NCI-H146 (cell line): ENCODE measurements around the gene HSPG2.

Experiments used
- DNase-seq: peaks from one replicate; lab custom pipeline; 2025; lab: John Stamatoyannopoulos, UW

Gene HSPG2

GRCh38 chr1:21879928-21880618 is 57.0 kb downstream of the HSPG2 start:
- no peak for DNase-seq

- no peak for DNase-seq
Observed at GRCh38 chr1:21878840-21879478, 58.2 kb downstream of the HSPG2 start.

- DNase-seq: no peak
Observed at GRCh38 chr1:21878009-21878773, 58.9 kb downstream of the HSPG2 start.

- no peak for DNase-seq
Observed at GRCh38 chr1:21876267-21876666, 60.8 kb downstream of the HSPG2 start.

- no peak for DNase-seq
Observed at GRCh38 chr1:21875621-21876063, 61.5 kb downstream of the HSPG2 start.

- DNase-seq: peak; percentile 4
Observed at GRCh38 chr1:21874778-21875547, 62.1 kb downstream of the HSPG2 start.

GRCh38 chr1:21874328-21874727 is 62.8 kb downstream of the HSPG2 start:
- no peak for DNase-seq

GRCh38 chr1:21873761-21874160 is 63.3 kb downstream of the HSPG2 start:
- DNase-seq: no peak

GRCh38 chr1:21873174-21873573 is 63.9 kb downstream of the HSPG2 start:
- no peak for DNase-seq

- no peak for DNase-seq
Observed at GRCh38 chr1:21872445-21873079, 64.5 kb downstream of the HSPG2 start.

GRCh38 chr1:21871943-21872342 is 65.2 kb downstream of the HSPG2 start:
- DNase-seq: no peak

GRCh38 chr1:21870611-21871010 is 66.5 kb downstream of the HSPG2 start:
- DNase-seq: no peak

GRCh38 chr1:21869620-21870121 is 67.4 kb downstream of the HSPG2 start:
- peak; percentile 1 for DNase-seq

GRCh38 chr1:21868941-21869454 is 68.1 kb downstream of the HSPG2 start:
- peak; percentile 55 for DNase-seq

GRCh38 chr1:21868482-21868881 is 68.6 kb downstream of the HSPG2 start:
- no peak for DNase-seq

GRCh38 chr1:21867451-21867996 is 69.6 kb downstream of the HSPG2 start:
- no peak for DNase-seq

- peak; percentile 17 for DNase-seq
Observed at GRCh38 chr1:21866707-21867043, 70.4 kb downstream of the HSPG2 start.

- DNase-seq: peak; percentile 37
Observed at GRCh38 chr1:21865943-21866706, 71.0 kb downstream of the HSPG2 start.

GRCh38 chr1:21865609-21865942 is 71.5 kb downstream of the HSPG2 start:
- no peak for DNase-seq

GRCh38 chr1:21864730-21865129 is 72.4 kb downstream of the HSPG2 start:
- DNase-seq: no peak
